MM.1S (cell line): ENCODE measurements around the gene AHRR.

Experiments used
- EZH2 ChIP-seq: fragments of 300-600 bp; sonication (generic); optimal IDR thresholded peaks from 2 replicates; pipeline ENCODE3; 2017; ENCODE audit warnings: low read depth, mild to moderate bottlenecking, antibody characterized with exemption, low read length, mixed read lengths
- EZH2phosphoT487 ChIP-seq: fragments of 300-600 bp; sonication (generic); IDR thresholded peaks from 2 replicates; pipeline ENCODE4 v1.6.1; 2018; ENCODE audit warnings: antibody characterized with exemption, low read length
- TF ChIP-seq, protein P1 (sequence below): fragments of 300-600 bp; sonication (generic); IDR thresholded peaks from 2 replicates; pipeline ENCODE4 v1.5.1; 2016; ENCODE audit warnings: antibody characterized with exemption, low read length, mixed read lengths

DNA sequence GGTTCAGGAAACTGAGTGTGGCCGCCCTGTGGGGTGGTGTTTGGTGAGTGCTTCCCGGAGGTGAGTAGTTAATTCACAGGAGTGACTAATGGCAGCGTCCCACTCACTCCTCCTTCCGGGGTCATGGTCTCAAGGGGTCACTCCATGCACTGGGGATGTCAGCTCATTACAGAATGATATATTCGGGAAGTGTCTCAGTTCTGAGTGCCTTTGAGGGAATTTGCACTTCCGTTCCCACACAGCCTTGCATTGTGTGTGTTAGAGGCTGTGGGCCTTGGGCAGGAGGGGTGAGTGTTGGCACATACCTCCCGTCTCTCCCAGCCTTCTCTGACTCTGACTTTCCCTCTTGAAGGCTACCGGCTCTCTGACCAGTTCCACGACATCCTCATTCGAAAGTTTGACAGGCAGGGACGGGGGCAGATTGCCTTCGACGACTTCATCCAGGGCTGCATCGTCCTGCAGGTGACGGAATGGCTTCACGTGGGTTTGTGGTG is 10.5 kb upstream of the AHRR start:
- TF ChIP-seq EZH2 (no peak), EZH2phosphoT487 (no peak)
- TF ChIP-seq, protein P1, sequence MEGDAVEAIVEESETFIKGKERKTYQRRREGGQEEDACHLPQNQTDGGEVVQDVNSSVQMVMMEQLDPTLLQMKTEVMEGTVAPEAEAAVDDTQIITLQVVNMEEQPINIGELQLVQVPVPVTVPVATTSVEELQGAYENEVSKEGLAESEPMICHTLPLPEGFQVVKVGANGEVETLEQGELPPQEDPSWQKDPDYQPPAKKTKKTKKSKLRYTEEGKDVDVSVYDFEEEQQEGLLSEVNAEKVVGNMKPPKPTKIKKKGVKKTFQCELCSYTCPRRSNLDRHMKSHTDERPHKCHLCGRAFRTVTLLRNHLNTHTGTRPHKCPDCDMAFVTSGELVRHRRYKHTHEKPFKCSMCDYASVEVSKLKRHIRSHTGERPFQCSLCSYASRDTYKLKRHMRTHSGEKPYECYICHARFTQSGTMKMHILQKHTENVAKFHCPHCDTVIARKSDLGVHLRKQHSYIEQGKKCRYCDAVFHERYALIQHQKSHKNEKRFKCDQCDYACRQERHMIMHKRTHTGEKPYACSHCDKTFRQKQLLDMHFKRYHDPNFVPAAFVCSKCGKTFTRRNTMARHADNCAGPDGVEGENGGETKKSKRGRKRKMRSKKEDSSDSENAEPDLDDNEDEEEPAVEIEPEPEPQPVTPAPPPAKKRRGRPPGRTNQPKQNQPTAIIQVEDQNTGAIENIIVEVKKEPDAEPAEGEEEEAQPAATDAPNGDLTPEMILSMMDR, result no peak
